ENCODE results near the gene DPRX. TPM values are rescaled to one million over a fixed set of nuclear protein-coding genes. Genes with fewer than 3 reads are reported as not detected.

The DPRX gene
- polyA plus RNA-seq, 1 donor (not counting 4 experiments of a cell fraction or from before 2014, with no cell fraction given), result not detected

DNA sequence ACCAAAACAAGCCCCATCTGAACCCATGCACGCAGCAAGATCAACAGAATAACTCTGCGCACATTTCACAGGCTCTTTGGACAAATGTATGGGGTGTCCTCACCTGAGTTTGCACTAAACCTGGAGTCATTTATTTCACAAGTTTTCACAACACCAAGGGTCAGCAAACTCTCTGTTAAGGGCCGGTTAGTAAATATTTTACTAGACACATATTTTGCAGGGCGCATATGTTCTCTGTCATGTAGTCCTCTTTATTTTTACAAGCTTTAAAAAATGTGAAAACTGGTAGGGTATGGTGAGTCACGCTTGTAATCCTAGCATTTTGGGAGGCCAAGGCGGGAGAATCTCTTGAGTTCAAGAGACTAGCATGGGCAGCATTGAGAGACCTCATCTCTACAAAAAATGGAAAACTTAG is 45.5 kb upstream of the DPRX start:
- H3K9me3 ChIP-seq (ENCODE audit: control insufficient read depth, low read depth, low read length), result no peaks in the 10 kb centered on the region
- dilution Hi-C loops (cut with MboI; ENCODE audit: extremely low pct_ligation_motif_present, low sequenced_read_pairs), result no loop called here
- peaks cover 5% of the 10 kb centered on the region for H3K4me1 ChIP-seq (ENCODE audit: control insufficient read depth, extremely low read depth, insufficient read depth, low read length)
- FAIRE-seq (no peak), DNase-seq (ENCODE audit: low read depth, low spot score) (no peak)
- no peak overlapping the region for H3K4me3 ChIP-seq (ENCODE audit: control insufficient read depth in 2 of 3, extremely low read depth in 1 of 3, insufficient read depth in 2 of 3, low read depth in 1 of 3, low read length in 3 of 3)
- TF ChIP-seq EZH2 (IDR thresholded peaks at IDR 0.05; ENCODE audit: low read length), result no peak
- no peak for TF ChIP-seq CTCF (optimal IDR thresholded peaks at IDR 0.05 in 1 of 3, IDR thresholded peaks at IDR 0.05 in 1 of 3, conservative IDR thresholded peaks at IDR 0.05 in 1 of 3; ENCODE audit: extremely low read depth in 1 of 3, insufficient read depth in 2 of 3, low read length in 3 of 3)
- no peak overlapping the region for H3K9ac ChIP-seq (ENCODE audit: control insufficient read depth, extremely low read depth, insufficient read depth, low read length)
- H3K27me3 ChIP-seq (ENCODE audit: control insufficient read depth, extremely low read depth, insufficient read depth, low read length), result no peaks in the 10 kb centered on the region
- no peaks in the 10 kb centered on the region for H3K79me2 ChIP-seq (ENCODE audit: control insufficient read depth, insufficient read depth, low read length)
- no peak overlapping the region for H3K27ac ChIP-seq (ENCODE audit: control insufficient read depth, insufficient read depth, low read length)
- H3K4me2 ChIP-seq (ENCODE audit: control insufficient read depth, extremely low read depth, insufficient read depth, low read depth, low read length), result no peak overlapping the region
- H3K9me1 ChIP-seq (ENCODE audit: control insufficient read depth, extremely low read depth, insufficient read depth, low read length), result no peaks in the 10 kb centered on the region
- H3K36me3 ChIP-seq (ENCODE audit: control insufficient read depth in 2 of 2, extremely low read depth in 1 of 2, insufficient read depth in 2 of 2, low read length in 2 of 2), result no peaks in the 10 kb centered on the region
- H2AFZ ChIP-seq (ENCODE audit: control insufficient read depth, low read length), result no peak overlapping the region
- H4K20me1 ChIP-seq (ENCODE audit: control insufficient read depth, extremely low read depth, insufficient read depth, low read length), result no peaks in the 10 kb centered on the region

DNA sequence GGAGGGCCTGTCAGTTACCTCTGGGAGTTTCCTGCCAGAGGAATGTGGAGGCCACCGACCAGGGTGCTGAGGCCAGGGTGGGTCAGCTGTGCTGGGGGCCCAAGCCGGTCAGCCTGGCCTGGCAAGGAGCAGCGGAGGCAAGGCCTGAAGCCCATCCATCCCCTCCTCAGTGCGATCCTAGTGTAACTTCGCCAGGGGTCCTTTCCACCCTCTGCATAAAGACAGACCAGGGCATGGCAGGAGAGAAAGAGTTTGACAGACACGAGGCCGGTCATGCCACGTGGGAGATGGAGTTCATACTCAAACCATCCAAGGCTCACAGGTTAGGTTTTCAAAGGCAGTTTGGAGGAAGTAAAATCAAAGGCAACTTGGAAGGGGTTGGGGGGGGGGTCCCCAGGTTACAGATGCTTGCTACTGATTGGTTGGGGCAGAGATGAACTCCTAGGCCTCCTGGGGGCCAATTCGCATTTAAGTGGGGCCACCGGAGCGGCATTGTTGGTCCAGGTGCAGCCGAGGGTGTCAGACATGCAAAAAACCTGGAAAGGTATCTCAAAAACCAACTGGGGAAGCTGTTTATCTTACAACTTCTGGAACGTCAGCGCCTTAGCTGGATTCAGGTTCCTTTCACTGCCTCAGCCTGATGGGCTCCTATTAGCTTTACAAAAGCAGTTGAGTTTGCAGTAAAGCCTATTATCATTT is 36.8 kb upstream of the DPRX start:
- Histone ChIP-seq H3K36me3 (ENCODE audit: control insufficient read depth in 2 of 2, extremely low read depth in 1 of 2, insufficient read depth in 2 of 2, low read length in 2 of 2) (no peaks in the 10 kb centered on the region), H3K4me2 (ENCODE audit: control insufficient read depth, extremely low read depth, insufficient read depth, low read depth, low read length) (no peak overlapping the region), H3K9ac (ENCODE audit: control insufficient read depth, extremely low read depth, insufficient read depth, low read length) (no peak overlapping the region), H3K27ac (ENCODE audit: control insufficient read depth, insufficient read depth, low read length) (no peak overlapping the region), H2AFZ (ENCODE audit: control insufficient read depth, low read length) (no peak overlapping the region), H3K4me3 (ENCODE audit: control insufficient read depth in 2 of 3, extremely low read depth in 1 of 3, insufficient read depth in 2 of 3, low read depth in 1 of 3, low read length in 3 of 3) (no peak overlapping the region), H3K79me2 (ENCODE audit: control insufficient read depth, insufficient read depth, low read length) (no peaks in the 10 kb centered on the region), H3K4me1 (ENCODE audit: control insufficient read depth, extremely low read depth, insufficient read depth, low read length) (peaks cover 3% of the 10 kb centered on the region), H3K9me3 (ENCODE audit: control insufficient read depth, low read depth, low read length) (peaks cover 10% of the 10 kb centered on the region), H3K9me1 (ENCODE audit: control insufficient read depth, extremely low read depth, insufficient read depth, low read length) (no peaks in the 10 kb centered on the region), H3K27me3 (ENCODE audit: control insufficient read depth, extremely low read depth, insufficient read depth, low read length) (no peaks in the 10 kb centered on the region), H4K20me1 (ENCODE audit: control insufficient read depth, extremely low read depth, insufficient read depth, low read length) (no peaks in the 10 kb centered on the region)
- FAIRE-seq (no peak), DNase-seq (ENCODE audit: low read depth, low spot score) (no peak)
- dilution Hi-C loops (cut with MboI; ENCODE audit: extremely low pct_ligation_motif_present, low sequenced_read_pairs), result no loop called here
- TF ChIP-seq CTCF (optimal IDR thresholded peaks at IDR 0.05 in 1 of 3, IDR thresholded peaks at IDR 0.05 in 1 of 3, conservative IDR thresholded peaks at IDR 0.05 in 1 of 3; ENCODE audit: extremely low read depth in 1 of 3, insufficient read depth in 2 of 3, low read length in 3 of 3), result no peak
- TF ChIP-seq EZH2 (IDR thresholded peaks at IDR 0.05; ENCODE audit: low read length), result no peak
